ENCODE measurements around the gene METTL26.

DNA sequence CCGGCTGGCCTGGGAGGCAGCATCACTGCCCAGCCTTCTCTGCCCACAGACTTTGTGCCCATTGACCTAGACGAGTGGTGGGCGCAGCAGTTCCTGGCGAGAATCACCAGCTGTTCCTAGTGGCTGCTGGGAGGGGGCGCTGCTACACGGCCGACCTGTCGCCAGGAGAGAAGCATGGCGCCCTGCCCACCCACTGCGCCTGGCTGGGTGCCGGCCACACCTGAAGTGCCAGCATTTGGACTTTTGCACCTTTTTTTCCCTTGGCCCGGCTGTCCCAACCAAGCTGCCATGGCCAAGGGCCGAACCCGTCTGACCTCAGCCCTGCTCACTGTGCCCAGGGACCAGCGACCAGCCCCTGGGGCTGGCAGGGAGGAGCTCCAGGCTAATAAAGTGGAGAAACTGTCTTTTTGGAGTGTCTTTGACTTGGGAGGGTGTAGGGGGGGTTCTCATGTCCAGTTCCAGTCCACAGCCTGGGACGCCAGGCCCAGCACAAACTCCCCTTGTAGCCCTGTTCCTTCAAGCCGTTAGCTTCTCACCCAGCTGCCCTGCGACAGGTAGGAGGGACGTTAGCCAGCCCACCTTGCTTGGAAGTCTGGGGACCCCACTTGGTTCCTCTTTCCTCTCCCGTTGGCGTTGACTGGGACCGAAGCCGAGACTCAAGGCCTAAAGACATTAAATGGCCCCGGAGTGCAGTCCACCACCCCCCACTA lies 12.1 kb upstream of the METTL26 start:
- TF ChIP-seq CTCF (IDR thresholded peaks at IDR 0.05) (peak in 2 of 3 donors; percentile 17 to 32), POLR2A (IDR thresholded peaks at IDR 0.05) (no peak), POLR2AphosphoS5 (IDR thresholded peaks at IDR 0.05) (no peak)

Data from breast epithelium (tissue), 3 donors.